SU-DHL-6 (cell line): Measurements from ENCODE around the gene TSPAN31.
A peak's percentile ranks its signal among the peaks of the same experiment; 100 is the strongest.

ENCODE experiments used
- H2AFZ ChIP-seq: fragments of 200-600 bp; sonication (generic); 2 replicates; pipeline ENCODE4 v1.6.1; 2014; ENCODE audit warnings: low read depth, mild to moderate bottlenecking, moderate library complexity, mixed read lengths, antibody characterized with exemption, low read length; ENCODE audit not compliant: severe bottlenecking
- H3F3A ChIP-seq: fragments of 200-600 bp; shearing (Covaris generic); 2 replicates; pipeline ENCODE4 v1.6.0; 2016; ENCODE audit warnings: antibody characterized with exemption, mild to moderate bottlenecking; ENCODE audit not compliant: insufficient read depth
- H3K27ac ChIP-seq: fragments of 200-600 bp; sonication (generic); 2 replicates; pipeline ENCODE4 v1.5.1; 2016; ENCODE audit warnings: low read depth, mild to moderate bottlenecking, low read length, moderate library complexity, mixed read lengths
- H3K27me3 ChIP-seq: fragments of 200-600 bp; sonication (generic), shearing (Covaris generic); 2 replicates; pipeline ENCODE4 v1.6.0; 2014; ENCODE audit warnings: mild to moderate bottlenecking, low read length
- H3K36me3 ChIP-seq: fragments of 200-600 bp; sonication (generic); 2 replicates; pipeline ENCODE4 v1.6.1; 2014; ENCODE audit warnings: mild to moderate bottlenecking, low read length, mixed read lengths
- H3K4me2 ChIP-seq: fragments of 300-600, 200-600 bp; shearing (Covaris generic), sonication (generic); 2 replicates; pipeline ENCODE4 v1.6.0; 2014; ENCODE audit warnings: low read length, low read depth, mild to moderate bottlenecking; ENCODE audit not compliant: poor library complexity, severe bottlenecking
- H3K4me3 ChIP-seq: fragments of 200-600 bp; sonication (generic); 2 replicates; pipeline ENCODE4 v1.5.1; 2014; ENCODE audit warnings: antibody characterized with exemption, low read length, mild to moderate bottlenecking, mixed read lengths; ENCODE audit not compliant: insufficient read depth, poor library complexity, severe bottlenecking
- H3K79me2 ChIP-seq: fragments of 200-600 bp; sonication (generic); 2 replicates; pipeline ENCODE4 v1.6.1; 2014; ENCODE audit warnings: mild to moderate bottlenecking, low read length, moderate library complexity; ENCODE audit not compliant: insufficient read depth
- H3K9ac ChIP-seq: fragments of 200-600 bp; sonication (generic); 2 replicates; pipeline ENCODE4 v1.7.0; 2014; ENCODE audit warnings: mild to moderate bottlenecking, low read length
- H3K9me2 ChIP-seq: fragments of 200-600 bp; sonication (generic); replicated peaks from 2 replicates; pipeline ENCODE4 v1.6.1; 2014; ENCODE audit warnings: low read length; ENCODE audit not compliant: insufficient read depth
- H3K9me3 ChIP-seq: fragments of 200-600 bp; sonication (generic); 2 replicates; pipeline ENCODE4 v1.6.1; 2014; ENCODE audit warnings: low read length, mixed read lengths; ENCODE audit not compliant: insufficient read depth
- H4K20me1 ChIP-seq: fragments of 200-600 bp; sonication (generic); 2 replicates; pipeline ENCODE4 v1.6.1; 2014; ENCODE audit warnings: low read depth, mild to moderate bottlenecking, antibody characterized with exemption, low read length, moderate library complexity, mixed read lengths
- CTCF ChIP-seq: fragments of 200-600 bp; sonication (generic); IDR thresholded peaks from one replicate; pipeline ENCODE4 v1.5.1; 2017; ENCODE audit warnings: antibody characterized with exemption, mild to moderate bottlenecking, low read length, moderate library complexity; ENCODE audit not compliant: insufficient read depth, poor library complexity, severe bottlenecking
- EZH2phosphoT487 ChIP-seq: fragments of 200-600 bp; sonication (generic), shearing (Covaris generic); conservative IDR thresholded peaks from 2 replicates; pipeline ENCODE4 v1.6.1; 2018; ENCODE audit warnings: mild to moderate bottlenecking, antibody characterized with exemption, low read length, moderate library complexity, mixed read lengths

Gene TSPAN31

GRCh38 chr12:57765698-57766463 lies 21.0 kb downstream of the TSPAN31 start:
- no peak for TF ChIP-seq CTCF
- TF ChIP-seq EZH2phosphoT487 = no peak
- H3K36me3 ChIP-seq = no peaks in the 10 kb centered on the region
- H3K4me3 ChIP-seq = no peak overlapping the region
- peak overlapping the region; percentile 36; the same call in 1 of the 2 replicates for H3K9ac ChIP-seq
- no peaks in the 10 kb centered on the region for H3K9me2 ChIP-seq
- no peaks in the 10 kb centered on the region for H3K79me2 ChIP-seq
- no peak overlapping the region for H3K27ac ChIP-seq
- no peak overlapping the region for H2AFZ ChIP-seq
- H3F3A ChIP-seq = no peaks in the 10 kb centered on the region
- no peaks in the 10 kb centered on the region for H4K20me1 ChIP-seq
- H3K27me3 ChIP-seq = no peaks in the 10 kb centered on the region
- no peaks in the 10 kb centered on the region for H3K9me3 ChIP-seq
- peak overlapping the region; percentile 52 for H3K4me2 ChIP-seq

GRCh38 chr12:57766464-57767304 lies 21.8 kb downstream of the TSPAN31 start, which contains the start of gene CYP27B1:
Gene CYP27B1 (minus strand): TSS chr12:57767078. CDS start chr12:57767041, 37 bp downstream.
- H3K4me3 ChIP-seq = no peak within 1 kb of the TSS

GRCh38 chr12:57767305-57767698 lies 22.5 kb downstream of the TSPAN31 start:
- H3K9ac ChIP-seq = no peak overlapping the region
- no peaks in the 10 kb centered on the region for H3K9me3 ChIP-seq
- H3K36me3 ChIP-seq = no peaks in the 10 kb centered on the region
- no peak for TF ChIP-seq CTCF
- TF ChIP-seq EZH2phosphoT487 = no peak
- no peak overlapping the region for H3K4me3 ChIP-seq
- H3K9me2 ChIP-seq = no peaks in the 10 kb centered on the region
- no peak overlapping the region for H2AFZ ChIP-seq
- no peak overlapping the region for H3K4me2 ChIP-seq
- no peaks in the 10 kb centered on the region for H3F3A ChIP-seq
- H3K79me2 ChIP-seq = no peaks in the 10 kb centered on the region
- H3K27me3 ChIP-seq = no peaks in the 10 kb centered on the region
- no peaks in the 10 kb centered on the region for H4K20me1 ChIP-seq
- no peak overlapping the region for H3K27ac ChIP-seq

More at GRCh38 chr12:57766464-57767304, 21.8 kb downstream of the TSPAN31 start, which contains the start of gene CYP27B1:
- TF ChIP-seq CTCF = no peak
- Histone ChIP-seq H3K27me3 (no peaks in the 10 kb centered on the region), H3K27ac (no peak within 1 kb of the TSS), H2AFZ (no peak within 1 kb of the TSS), H3K4me2 (no peak within 1 kb of the TSS), H3K9ac (no peak within 1 kb of the TSS), H3K79me2 (no peaks in the 10 kb centered on the region), H4K20me1 (no peaks in the 10 kb centered on the region), H3K9me2 (no peaks in the 10 kb centered on the region), H3F3A (no peaks in the 10 kb centered on the region), H3K36me3 (no peaks in the 10 kb centered on the region), H3K9me3 (no peaks in the 10 kb centered on the region)
